Lower leg skin (tissue), 3 donors: ENCODE measurements around the gene ATP6V0D1.

ENCODE experiments used
- POLR2A ChIP-seq, 2 donors: fragments of 450-650 bp; IDR thresholded peaks; one replicate each; pipeline ENCODE4 v1.6.1; 2016 to 2017; ENCODE audit warnings: antibody characterized with exemption in 2 of 2, mild to moderate bottlenecking in 1 of 2, moderate library complexity in 1 of 2
- TF ChIP-seq, protein P1 (sequence below), 3 donors: fragments of 450-650 bp; IDR thresholded peaks; one replicate each; pipeline ENCODE4 v1.5.1; 2016; ENCODE audit warnings: antibody characterized with exemption in 3 of 3, mild to moderate bottlenecking in 3 of 3, moderate library complexity in 2 of 3

DNA sequence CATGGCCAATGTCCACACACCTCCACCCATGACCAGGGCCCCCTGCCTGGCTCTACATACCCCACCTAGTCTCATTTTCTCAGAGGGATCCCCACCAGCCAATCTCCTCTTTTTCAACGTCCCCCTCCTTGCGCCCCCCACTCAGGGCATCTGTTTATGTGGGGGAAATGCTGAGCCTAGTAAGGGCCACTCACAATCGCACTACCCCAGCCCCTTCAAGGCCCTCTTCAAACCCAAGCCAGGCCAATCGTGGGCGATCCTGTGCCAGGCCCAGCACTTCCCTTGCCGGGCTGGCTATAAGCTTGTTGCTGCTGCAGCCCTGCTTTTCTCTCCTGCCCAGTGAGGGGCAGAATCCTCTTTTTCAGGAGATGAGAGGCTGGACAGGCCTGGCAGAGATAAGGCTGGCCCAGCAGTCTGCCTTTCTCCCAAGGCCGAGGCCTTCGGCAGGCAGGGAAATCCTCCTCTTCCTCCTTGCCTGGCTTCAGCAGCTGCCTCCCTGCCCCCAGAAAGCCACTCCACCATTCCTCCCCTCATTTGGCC is 33.9 kb downstream of the ATP6V0D1 start:
- TF ChIP-seq, protein P1, sequence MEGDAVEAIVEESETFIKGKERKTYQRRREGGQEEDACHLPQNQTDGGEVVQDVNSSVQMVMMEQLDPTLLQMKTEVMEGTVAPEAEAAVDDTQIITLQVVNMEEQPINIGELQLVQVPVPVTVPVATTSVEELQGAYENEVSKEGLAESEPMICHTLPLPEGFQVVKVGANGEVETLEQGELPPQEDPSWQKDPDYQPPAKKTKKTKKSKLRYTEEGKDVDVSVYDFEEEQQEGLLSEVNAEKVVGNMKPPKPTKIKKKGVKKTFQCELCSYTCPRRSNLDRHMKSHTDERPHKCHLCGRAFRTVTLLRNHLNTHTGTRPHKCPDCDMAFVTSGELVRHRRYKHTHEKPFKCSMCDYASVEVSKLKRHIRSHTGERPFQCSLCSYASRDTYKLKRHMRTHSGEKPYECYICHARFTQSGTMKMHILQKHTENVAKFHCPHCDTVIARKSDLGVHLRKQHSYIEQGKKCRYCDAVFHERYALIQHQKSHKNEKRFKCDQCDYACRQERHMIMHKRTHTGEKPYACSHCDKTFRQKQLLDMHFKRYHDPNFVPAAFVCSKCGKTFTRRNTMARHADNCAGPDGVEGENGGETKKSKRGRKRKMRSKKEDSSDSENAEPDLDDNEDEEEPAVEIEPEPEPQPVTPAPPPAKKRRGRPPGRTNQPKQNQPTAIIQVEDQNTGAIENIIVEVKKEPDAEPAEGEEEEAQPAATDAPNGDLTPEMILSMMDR (IDR thresholded peaks at IDR 0.05), result no peak
- no peak for TF ChIP-seq POLR2A (IDR thresholded peaks at IDR 0.05)
